ENCODE results near the gene ZYX. TPM values are rescaled to one million over a fixed set of nuclear protein-coding genes. Genes with fewer than 3 reads are reported as not detected.

The ZYX gene
- total and polyA plus RNA-seq, 9 donors, result 44.2 to 282 (median 167) TPM

GRCh38 chr7:143384661-143385631 is 3.8 kb downstream of the ZYX start:
- Histone ChIP-seq H3K36me3 (no peaks in the 10 kb centered on the region), H3K27ac (no peak overlapping the region), H3K4me3 (peak overlapping the region; percentile 1), H3K9me3 (no peaks in the 10 kb centered on the region), H3K27me3 (no peaks in the 10 kb centered on the region), H3K4me1 (ENCODE audit: insufficient read depth) (peaks cover 26% of the 10 kb centered on the region)
- intact Hi-C loops (cut with DNase I), result no loop called here
- peak in 1 of 5 donors; percentile 50 for DNase-seq
- no peak for TF ChIP-seq POLR2A (IDR thresholded peaks at IDR 0.05)
- TF ChIP-seq CTCF (IDR thresholded peaks at IDR 0.05), result no peak
- TF ChIP-seq EP300 (IDR thresholded peaks at IDR 0.05), result no peak
- 30 to 40% (median 38%) methylated on average over 14 of the region's 14 CpGs for WGBS, 3 donors

GRCh38 chr7:143385891-143386781 is 5.0 kb downstream of the ZYX start:
- TF ChIP-seq EP300 (IDR thresholded peaks at IDR 0.05) (no peak), POLR2A (IDR thresholded peaks at IDR 0.05) (no peak), CTCF (IDR thresholded peaks at IDR 0.05) (no peak)
- WGBS, 3 donors, result 25 to 38% (median 30%) methylated on average over 19 of the region's 19 CpGs
- peak in 2 of 5 donors; percentile 45 to 66 for DNase-seq
- intact Hi-C loops (cut with DNase I), result no loop called here
- Histone ChIP-seq H3K9me3 (no peaks in the 10 kb centered on the region), H3K4me3 (no peak overlapping the region), H3K27me3 (no peaks in the 10 kb centered on the region), H3K27ac (peak overlapping the region in 1 of 2 donors; percentile 21), H3K4me1 (ENCODE audit: insufficient read depth) (peaks cover 29% of the 10 kb centered on the region), H3K36me3 (no peaks in the 10 kb centered on the region)

- intact Hi-C loops (cut with DNase I), result no loop called here
- Histone ChIP-seq H3K27ac (no peak overlapping the region), H3K9me3 (no peaks in the 10 kb centered on the region), H3K27me3 (no peaks in the 10 kb centered on the region), H3K4me3 (no peak overlapping the region), H3K36me3 (no peaks in the 10 kb centered on the region), H3K4me1 (ENCODE audit: insufficient read depth) (peaks cover 37% of the 10 kb centered on the region)
- 83 to 86% (median 84%) methylated on average over 15 to 23 of the region's 23 CpGs for WGBS, 3 donors
- DNase-seq, result no peak
- TF ChIP-seq EP300 (IDR thresholded peaks at IDR 0.05), result no peak
These were observed 6.2 kb downstream of the ZYX start for GRCh38 chr7:143387156-143387975.

GRCh38 chr7:143388051-143388450 is 6.9 kb downstream of the ZYX start:
- 73 to 76% (median 76%) methylated on average over 10 of the region's 10 CpGs for WGBS, 3 donors
- H3K36me3 ChIP-seq, result no peaks in the 10 kb centered on the region
- no peak for DNase-seq
- H3K4me1 ChIP-seq (ENCODE audit: insufficient read depth), result peaks cover 40% of the 10 kb centered on the region
- intact Hi-C loops (cut with DNase I), result no loop called here
- H3K27ac ChIP-seq, result no peak overlapping the region
- no peaks in the 10 kb centered on the region for H3K27me3 ChIP-seq
- TF ChIP-seq CTCF (IDR thresholded peaks at IDR 0.05), result no peak
- TF ChIP-seq EP300 (IDR thresholded peaks at IDR 0.05), result no peak
- TF ChIP-seq POLR2A (IDR thresholded peaks at IDR 0.05), result no peak
- no peaks in the 10 kb centered on the region for H3K9me3 ChIP-seq
- no peak overlapping the region for H3K4me3 ChIP-seq
